NCI-H1105 (cell line): Measurements from ENCODE around the gene RFX7.

ENCODE experiments used
- DNase-seq: peaks from one replicate; lab custom pipeline; 2025; lab: John Stamatoyannopoulos, UW

The RFX7 gene

GRCh38 chr15:56244038-56244810 lies 545 bp upstream of the RFX7 start:
- DNase-seq: peak; percentile 70

GRCh38 chr15:56242576-56243162 lies 1.0 kb downstream of the RFX7 start:
- DNase-seq: no peak

GRCh38 chr15:56241374-56242105 lies 2.1 kb downstream of the RFX7 start:
- no peak for DNase-seq

GRCh38 chr15:56240390-56240789 lies 3.3 kb downstream of the RFX7 start:
- DNase-seq: no peak

- no peak for DNase-seq
Measured at GRCh38 chr15:56236197-56236596, 7.5 kb downstream of the RFX7 start.

- no peak for DNase-seq
Measured at GRCh38 chr15:56234804-56235203, 8.9 kb downstream of the RFX7 start.

GRCh38 chr15:56233549-56233948 lies 10.1 kb downstream of the RFX7 start:
- no peak for DNase-seq

- DNase-seq: no peak
Measured at GRCh38 chr15:56232058-56232457, 11.6 kb downstream of the RFX7 start.

GRCh38 chr15:56228854-56229253 lies 14.8 kb downstream of the RFX7 start:
- no peak for DNase-seq

- DNase-seq: no peak
Measured at GRCh38 chr15:56228352-56228751, 15.3 kb downstream of the RFX7 start.

- DNase-seq: no peak
Measured at GRCh38 chr15:56227780-56228179, 15.9 kb downstream of the RFX7 start.

- DNase-seq: no peak
Measured at GRCh38 chr15:56227306-56227705, 16.4 kb downstream of the RFX7 start.

- no peak for DNase-seq
Measured at GRCh38 chr15:56225520-56225919, 18.2 kb downstream of the RFX7 start.

- no peak for DNase-seq
Measured at GRCh38 chr15:56222302-56222701, 21.4 kb downstream of the RFX7 start.

GRCh38 chr15:56217341-56217740 lies 26.3 kb downstream of the RFX7 start:
- DNase-seq: no peak

- no peak for DNase-seq
Measured at GRCh38 chr15:56215769-56216168, 27.9 kb downstream of the RFX7 start.

GRCh38 chr15:56211960-56212550 lies 31.6 kb downstream of the RFX7 start:
- no peak for DNase-seq

GRCh38 chr15:56211064-56211463 lies 32.6 kb downstream of the RFX7 start:
- DNase-seq: no peak

- DNase-seq: no peak
Measured at GRCh38 chr15:56208641-56209155, 35.0 kb downstream of the RFX7 start.

GRCh38 chr15:56208185-56208584 lies 35.5 kb downstream of the RFX7 start:
- no peak for DNase-seq

GRCh38 chr15:56207711-56208110 lies 36.0 kb downstream of the RFX7 start:
- DNase-seq: no peak

- no peak for DNase-seq
Measured at GRCh38 chr15:56207092-56207491, 36.6 kb downstream of the RFX7 start.
